Measurements from ENCODE around the gene HNRNPU. TPM values are rescaled to one million over a fixed set of nuclear protein-coding genes. Genes with fewer than 3 reads are reported as not detected.
"Not testable (repeated sequence)": the region's sequence is repeated elsewhere in the genome, so short reads cannot be mapped to it uniquely, and the experiment has no call there.

HNRNPU gene
- total RNA-seq, 4 donors from 2014 or later, result 305 to 433 (median 344) TPM

- H3K27me3 ChIP-seq, result no peaks in the 10 kb centered on the region
- WGBS, 2 donors, result 0% methylated on average over 41 to 52 of the region's 77 CpGs
- no peaks in the 10 kb centered on the region for H3K9me3 ChIP-seq
- peak; percentile 90 to 91 for DNase-seq
- intact Hi-C loops (cut with DNase I), result loop anchor here (10.0 kb wide), 1 partner anchor 209 kb away; no protein-coding TSS in a partner anchor
- H3K4me1 ChIP-seq, result peaks cover 17 to 25% of the 10 kb centered on the region in 2 donors
- H3K36me3 ChIP-seq, result no peaks in the 10 kb centered on the region
- H3K4me3 ChIP-seq (replicated peaks in 1 of 3), result peak within 1 kb of the TSS; percentile 55 to 79 (median 60)
- peak within 1 kb of the TSS; percentile 99 for H3K27ac ChIP-seq
- no peak for TF ChIP-seq CTCF (IDR thresholded peaks at IDR 0.05)
- peak; percentile 42 to 70 for TF ChIP-seq POLR2A (IDR thresholded peaks at IDR 0.05)
These were observed 28.8 kb downstream of the HNRNPU start, which contains the start of gene COX20 for GRCh38 chr1:244835276-244836134. Gene COX20, plus strand, starts transcription at chr1:244835658. Its CDS starts 57 bp downstream, at chr1:244835715.

DNA sequence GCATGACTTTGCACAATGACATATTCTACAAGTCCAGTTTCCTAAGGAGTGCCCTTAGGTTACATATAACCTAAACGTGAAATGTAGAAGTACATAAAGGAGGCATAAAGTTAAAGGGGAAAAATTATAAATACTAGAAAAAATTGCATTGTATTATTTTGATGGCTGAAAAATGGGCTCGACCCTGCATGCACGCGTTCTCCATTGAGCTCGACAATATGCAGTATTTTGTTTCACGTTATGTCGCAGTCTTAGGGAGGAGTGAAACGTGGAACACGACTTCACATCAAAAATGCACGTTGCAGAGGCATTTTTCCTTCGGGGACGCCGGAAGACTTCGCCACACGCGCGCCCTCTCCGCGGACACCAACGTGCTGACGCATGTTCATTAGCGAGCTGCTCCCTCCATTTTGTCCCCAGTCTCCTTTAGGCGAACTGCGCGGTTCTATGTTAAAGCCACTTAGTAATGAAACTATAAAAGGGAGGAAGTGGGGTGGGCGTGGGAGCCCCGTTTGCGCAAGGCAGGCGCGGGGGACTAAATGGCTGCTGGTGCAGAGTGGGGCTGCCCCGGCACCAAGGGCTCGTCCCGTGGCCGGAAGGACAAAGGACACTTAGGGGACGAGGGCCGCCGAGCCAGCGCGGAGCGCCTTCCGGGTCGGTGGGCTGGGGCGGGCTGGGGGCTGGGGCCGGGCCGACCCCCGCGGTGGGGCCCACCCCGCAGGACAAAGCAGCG is 29.6 kb downstream of the HNRNPU start:
- WGBS, 2 donors, result 0 to 1% methylated on average over 18 to 37 of the region's 49 CpGs
- intact Hi-C loops (cut with DNase I), result loop anchor here (10.0 kb wide), 1 partner anchor 210 kb away; no protein-coding TSS in a partner anchor
- Histone ChIP-seq H3K27me3 (no peaks in the 10 kb centered on the region), H3K9me3 (no peaks in the 10 kb centered on the region), H3K27ac (peak overlapping the region; percentile 99), H3K36me3 (no peaks in the 10 kb centered on the region), H3K4me1 (peaks cover 17 to 25% of the 10 kb centered on the region in 2 donors), H3K4me3 (replicated peaks in 1 of 3) (peak overlapping the region; percentile 12 to 60 (median 55))
- no peak for DNase-seq
- TF ChIP-seq POLR2A (IDR thresholded peaks at IDR 0.05) (peak; percentile 47 to 77), CTCF (IDR thresholded peaks at IDR 0.05) (no peak)

GRCh38 chr1:244833734-244834542 is 30.4 kb downstream of the HNRNPU start:
- H3K36me3 ChIP-seq, result no peaks in the 10 kb centered on the region
- peaks cover 17 to 25% of the 10 kb centered on the region in 2 donors for H3K4me1 ChIP-seq
- peak in 4 of 6 experiments; percentile 12 to 50 (median 22) for TF ChIP-seq CTCF (IDR thresholded peaks at IDR 0.05)
- TF ChIP-seq POLR2A (IDR thresholded peaks at IDR 0.05), result peak in 1 of 2 donors; percentile 2
- no peaks in the 10 kb centered on the region for H3K27me3 ChIP-seq
- peak; percentile 56 to 64 for DNase-seq
- H3K4me3 ChIP-seq (replicated peaks in 1 of 3), result peak overlapping the region in 2 of 3 donors; percentile 55 to 60
- H3K9me3 ChIP-seq, result no peaks in the 10 kb centered on the region
- WGBS, 2 donors, result 1 to 2% methylated on average over 32 of the region's 32 CpGs
- H3K27ac ChIP-seq, result peak overlapping the region; percentile 99
- intact Hi-C loops (cut with DNase I), result loop anchor here (10.0 kb wide), 1 partner anchor 211 kb away; no protein-coding TSS in a partner anchor

- not testable (repeated sequence) for H3K36me3 ChIP-seq
- peak overlapping the region; percentile 99 for H3K27ac ChIP-seq
- DNase-seq, result peak; percentile 17 to 24
These were observed 31.1 kb downstream of the HNRNPU start for GRCh38 chr1:244833260-244833659.

DNA sequence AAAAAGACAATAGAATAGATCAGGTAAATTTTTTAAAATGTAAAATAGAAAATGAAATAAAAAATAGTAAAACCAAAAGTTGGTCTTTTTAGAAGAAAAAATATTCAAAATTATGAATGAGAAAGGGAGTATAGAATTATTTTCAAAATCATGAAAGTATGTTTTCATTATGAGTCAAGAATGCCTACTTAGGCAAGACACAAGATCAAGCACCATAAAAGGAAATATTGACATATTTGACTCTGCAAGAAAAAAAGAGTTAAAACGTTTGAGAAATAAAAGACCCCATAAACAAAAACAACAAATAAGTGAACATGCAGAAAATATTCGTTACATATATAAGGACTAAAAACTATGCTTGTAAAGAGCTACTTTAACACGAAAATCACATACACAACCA is 33.7 kb downstream of the HNRNPU start:
- no peaks in the 10 kb centered on the region for H3K36me3 ChIP-seq
- H3K27me3 ChIP-seq, result no peaks in the 10 kb centered on the region
- intact Hi-C loops (cut with DNase I), result loop anchor here (10.0 kb wide), 1 partner anchor 214 kb away; no protein-coding TSS in a partner anchor
- H3K27ac ChIP-seq, result no peak overlapping the region
- 81 to 82% methylated on average over 3 of the region's 3 CpGs for WGBS, 2 donors
- TF ChIP-seq CTCF (IDR thresholded peaks at IDR 0.05) (no peak), POLR2A (IDR thresholded peaks at IDR 0.05) (no peak)
- peaks cover 0 to 3% of the 10 kb centered on the region in 2 donors for H3K4me1 ChIP-seq
- H3K9me3 ChIP-seq, result no peaks in the 10 kb centered on the region
- no peak overlapping the region for H3K4me3 ChIP-seq (replicated peaks in 1 of 3)
- no peak for DNase-seq

More at GRCh38 chr1:244833260-244833659, 31.1 kb downstream of the HNRNPU start:
- WGBS, 2 donors, result 56 to 61% methylated on average over 8 of the region's 8 CpGs
- Histone ChIP-seq H3K4me3 (replicated peaks in 1 of 3) (peak overlapping the region in 1 of 3 donors; percentile 55), H3K4me1 (peaks cover 14 to 19% of the 10 kb centered on the region in 2 donors)
- not testable (repeated sequence) for H3K9me3 ChIP-seq, H3K27me3 ChIP-seq
- intact Hi-C loops (cut with DNase I), result loop anchor here (10.0 kb wide), 1 partner anchor 212 kb away; no protein-coding TSS in a partner anchor
